Left lung (tissue), 10 donors: ENCODE results near the gene RPTOR. TPM values are rescaled to one million over a fixed set of nuclear protein-coding genes. Genes with fewer than 3 reads are reported as not detected.
A peak's percentile ranks its signal among the peaks of the same experiment; 100 is the strongest.

Source experiments
- ATAC-seq: fragments of 200-7000 bp; cut with Tn5 transposase; one replicate; pipeline ENCODE4 v1.9.1; 2020; ENCODE audit warnings: moderate library complexity
- DNase-seq, 4 donors: peaks; one replicate each; pipeline ENCODE4 v3.0.0-alpha.2; 2013 to 2020
- H3K27ac ChIP-seq, 2 donors: fragments of 200-600 bp; sonication (generic) in 1 of 2; one replicate each; pipeline versions ENCODE4 v1.5.0 to v1.8.0; 2020 to 2021
- H3K27me3 ChIP-seq, 2 donors: fragments of 200-600 bp; sonication (generic) in 1 of 2; one replicate each; pipeline versions ENCODE4 v1.5.0 to v1.8.0; 2020 to 2021
- H3K36me3 ChIP-seq, 2 donors: fragments of 200-600 bp; sonication (generic) in 1 of 2; one replicate each; pipeline versions ENCODE4 v1.5.0 to v1.8.0; 2020 to 2021
- H3K4me1 ChIP-seq, 2 donors: fragments of 200-600 bp; one replicate each; pipeline ENCODE4 v1.8.0; 2021
- H3K4me3 ChIP-seq, 2 donors: fragments of 200-600 bp; sonication (generic) in 1 of 2; one replicate each; pipeline versions ENCODE4 v1.5.0 to v1.8.0; 2020 to 2021; ENCODE audit warnings: mild to moderate bottlenecking in 1 of 2
- H3K9me3 ChIP-seq, 2 donors: fragments of 200-600 bp; sonication (generic) in 1 of 2; one replicate each; pipeline versions ENCODE4 v1.5.0 to v1.8.0; 2020 to 2021
- intact Hi-C, 2 donors: fragments of 100-400 bp; cut with DNase I; formaldehyde crosslinking; loops; one replicate each; pipeline versions ENCODE4 v1.11.2 to v1.14.2; 2022
- polyA plus RNA-seq, 6 donors: library from polyadenylated mRNA; unstranded; fragments of 120-200 nt; gene quantifications; one replicate each; pipeline ENCODE4 v1.2.1, GENCODE V29; 2013; ENCODE audit not compliant: insufficient read length in 6 of 6
- total RNA-seq, 2 donors: library from RNA; stranded (reverse); fragmentation: NEBNext Ultra II Directional; extraction: Animal tissue kit (Norgen Biotek cat#: 25700); gene quantifications; one replicate each; pipeline ENCODE4 v1.2.1, GENCODE V29; 2021
- TF ChIP-seq, protein P1 (sequence below), 2 donors: fragments of 200-600 bp; sonication (generic) in 1 of 2; IDR thresholded peaks; one replicate each; pipeline versions ENCODE4 v1.5.0 to v1.8.0; 2021; ENCODE audit warnings: antibody characterized with exemption in 2 of 2
- donor health status: DM: no; HTN: yes; CAD: no.
- donor health status: DM: no; HTN: no; CAD: no.

The RPTOR gene
- total and polyA plus RNA-seq, 8 donors, result 14.2 to 39.2 (median 20.7) TPM

DNA sequence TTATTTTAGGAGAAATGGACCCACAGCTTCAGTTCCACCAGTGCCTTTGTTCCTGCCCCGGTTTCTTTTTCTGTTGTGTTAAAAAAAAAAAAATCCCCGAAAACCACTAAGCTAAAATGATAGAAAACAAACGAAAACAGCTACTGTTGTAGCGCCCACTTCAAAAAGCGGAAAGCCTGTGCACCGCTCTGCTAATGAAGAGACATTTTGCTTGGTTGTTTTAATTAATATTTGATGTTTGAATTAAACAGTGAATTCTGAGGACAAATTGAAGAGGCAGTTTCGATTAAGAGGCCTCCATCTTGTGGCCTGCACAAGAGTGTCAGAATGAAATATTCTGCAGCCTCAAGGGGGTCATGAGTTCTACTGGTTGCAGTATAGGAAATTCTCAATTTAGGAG is 186.7 kb downstream of the RPTOR start:
- no peaks in the 10 kb centered on the region for H3K9me3 ChIP-seq
- DNase-seq, result no peak
- no peaks in the 10 kb centered on the region for H3K36me3 ChIP-seq
- TF ChIP-seq, protein P1, sequence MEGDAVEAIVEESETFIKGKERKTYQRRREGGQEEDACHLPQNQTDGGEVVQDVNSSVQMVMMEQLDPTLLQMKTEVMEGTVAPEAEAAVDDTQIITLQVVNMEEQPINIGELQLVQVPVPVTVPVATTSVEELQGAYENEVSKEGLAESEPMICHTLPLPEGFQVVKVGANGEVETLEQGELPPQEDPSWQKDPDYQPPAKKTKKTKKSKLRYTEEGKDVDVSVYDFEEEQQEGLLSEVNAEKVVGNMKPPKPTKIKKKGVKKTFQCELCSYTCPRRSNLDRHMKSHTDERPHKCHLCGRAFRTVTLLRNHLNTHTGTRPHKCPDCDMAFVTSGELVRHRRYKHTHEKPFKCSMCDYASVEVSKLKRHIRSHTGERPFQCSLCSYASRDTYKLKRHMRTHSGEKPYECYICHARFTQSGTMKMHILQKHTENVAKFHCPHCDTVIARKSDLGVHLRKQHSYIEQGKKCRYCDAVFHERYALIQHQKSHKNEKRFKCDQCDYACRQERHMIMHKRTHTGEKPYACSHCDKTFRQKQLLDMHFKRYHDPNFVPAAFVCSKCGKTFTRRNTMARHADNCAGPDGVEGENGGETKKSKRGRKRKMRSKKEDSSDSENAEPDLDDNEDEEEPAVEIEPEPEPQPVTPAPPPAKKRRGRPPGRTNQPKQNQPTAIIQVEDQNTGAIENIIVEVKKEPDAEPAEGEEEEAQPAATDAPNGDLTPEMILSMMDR (IDR thresholded peaks at IDR 0.05), result no peak
- peaks cover 0 to 4% of the 10 kb centered on the region in 2 donors for H3K4me1 ChIP-seq
- H3K27me3 ChIP-seq, result no peaks in the 10 kb centered on the region
- no peak for ATAC-seq
- intact Hi-C loops, result no loop called here
- no peak overlapping the region for H3K4me3 ChIP-seq
- H3K27ac ChIP-seq, result no peak overlapping the region

DNA sequence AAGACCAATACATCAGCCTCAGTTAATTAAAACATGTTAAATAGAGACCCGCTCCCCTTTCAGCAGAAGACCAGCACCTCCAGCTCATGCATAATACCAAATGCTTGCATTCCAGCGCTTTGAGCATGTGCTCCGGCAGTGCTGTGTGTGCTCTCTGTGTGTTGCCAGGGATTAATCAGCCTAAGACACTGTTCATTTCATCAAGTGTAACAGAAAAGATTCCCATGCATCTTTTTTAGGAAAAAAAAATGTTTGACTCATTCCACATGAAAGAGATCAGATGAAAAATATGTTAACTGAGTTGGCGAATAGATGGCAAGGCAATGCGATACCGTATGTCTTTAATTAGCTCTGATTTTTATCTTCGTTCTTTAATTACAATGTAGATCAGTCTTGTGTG is 187.6 kb downstream of the RPTOR start:
- H3K27ac ChIP-seq, result no peak overlapping the region
- intact Hi-C loops, result no loop called here
- no peak for ATAC-seq

DNA sequence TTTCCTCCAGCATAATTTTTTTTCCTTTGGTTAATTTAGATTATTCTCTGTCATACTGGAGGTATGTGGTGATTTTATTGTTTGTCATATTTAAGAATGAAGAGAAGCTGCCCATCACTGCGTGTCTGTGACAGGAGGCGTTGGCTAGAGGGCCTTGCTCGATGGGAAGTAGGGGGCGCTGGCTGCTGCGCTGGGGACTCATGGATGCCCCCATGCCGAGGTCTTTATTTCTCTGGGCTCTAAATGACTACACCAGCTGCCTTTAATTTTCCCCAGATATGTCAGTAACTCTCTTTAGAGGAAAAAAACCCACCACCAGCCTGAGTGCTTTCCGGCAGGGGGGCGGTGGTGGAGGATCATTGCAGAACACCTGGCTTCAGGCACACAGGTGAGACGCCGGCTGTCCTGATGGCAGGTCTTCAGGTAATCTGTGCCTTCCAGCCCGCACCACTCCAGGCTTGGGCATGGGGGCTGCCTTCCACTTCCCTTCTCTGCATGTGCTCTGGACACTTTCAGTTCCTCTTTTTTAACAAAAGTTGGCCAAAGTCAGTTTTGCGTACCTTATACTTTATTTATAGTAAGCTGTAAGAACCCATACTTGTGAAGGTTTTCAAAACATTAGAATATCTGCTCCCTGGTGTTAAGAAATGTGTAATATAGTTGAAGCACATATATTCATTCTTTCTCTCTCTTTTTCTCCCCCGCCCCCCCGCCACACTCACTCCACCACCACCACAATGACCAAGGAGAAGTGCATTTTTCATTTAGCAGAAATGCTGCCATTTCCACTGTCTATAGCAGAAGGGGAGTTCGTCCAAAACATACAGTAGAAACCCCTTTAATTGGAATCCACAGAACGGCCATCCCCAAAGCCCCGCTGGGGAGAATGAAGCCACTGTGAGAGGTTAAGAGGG is 192.7 kb downstream of the RPTOR start:
- intact Hi-C loops, result no loop called here
- Histone ChIP-seq H3K36me3 (no peaks in the 10 kb centered on the region), H3K4me3 (no peak overlapping the region), H3K9me3 (no peaks in the 10 kb centered on the region), H3K4me1 (peaks cover 0 to 21% of the 10 kb centered on the region in 2 donors), H3K27ac (peak overlapping the region in 1 of 2 donors; percentile 53), H3K27me3 (no peaks in the 10 kb centered on the region)
- ATAC-seq (peak; percentile 67), DNase-seq (peak in 1 of 4 donors; percentile 53)
- TF ChIP-seq, protein P1 (IDR thresholded peaks at IDR 0.05), result no peak

More for the DNA sequence above, 187.6 kb downstream of the RPTOR start:
- no peaks in the 10 kb centered on the region for H3K36me3 ChIP-seq
- no peak for DNase-seq
- TF ChIP-seq, protein P1 (IDR thresholded peaks at IDR 0.05), result no peak
- peaks cover 0 to 9% of the 10 kb centered on the region in 2 donors for H3K4me1 ChIP-seq
- no peaks in the 10 kb centered on the region for H3K9me3 ChIP-seq
- no peak overlapping the region for H3K4me3 ChIP-seq
- no peaks in the 10 kb centered on the region for H3K27me3 ChIP-seq

DNA sequence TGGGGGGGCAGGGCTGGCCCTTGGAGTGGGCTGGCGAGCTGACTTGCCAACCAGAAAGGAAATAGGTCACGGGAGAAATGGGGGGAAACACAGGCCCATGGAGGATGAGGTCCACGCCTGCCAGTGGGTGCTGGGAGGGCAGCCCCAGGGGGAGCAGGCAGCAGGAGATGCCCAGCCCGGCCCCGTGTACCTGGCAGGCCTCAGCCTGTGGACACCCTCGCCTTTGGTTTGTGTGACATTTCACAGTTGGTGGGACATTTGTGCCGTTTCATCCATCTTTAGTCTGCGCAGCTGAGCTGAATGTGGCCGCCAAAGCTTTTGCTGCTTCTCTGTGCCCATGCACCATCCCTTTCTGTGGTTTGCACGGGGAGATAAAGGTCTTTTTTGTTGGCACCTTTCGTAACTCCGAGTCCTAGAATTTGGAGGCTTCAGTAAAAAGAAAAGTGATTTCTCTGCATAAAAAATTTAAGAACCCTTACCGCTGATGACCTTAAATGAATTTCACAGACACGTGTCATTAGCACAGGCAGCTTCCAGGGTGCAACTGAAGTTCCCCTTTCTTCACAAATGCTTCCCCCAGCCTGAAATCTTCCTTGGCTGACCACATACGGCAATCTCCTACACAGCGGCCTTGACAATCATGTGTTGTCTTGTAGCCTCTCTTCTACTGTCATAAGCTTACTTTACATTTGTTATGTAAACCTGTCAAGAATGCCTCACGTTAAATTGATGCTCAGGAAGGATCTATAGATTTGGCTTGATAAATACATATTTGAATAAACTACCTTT is 193.6 kb downstream of the RPTOR start:
- H3K27me3 ChIP-seq, result no peaks in the 10 kb centered on the region
- no peaks in the 10 kb centered on the region for H3K36me3 ChIP-seq
- TF ChIP-seq, protein P1 (IDR thresholded peaks at IDR 0.05), result no peak
- intact Hi-C loops, result no loop called here
- H3K4me1 ChIP-seq, result peaks cover 0 to 21% of the 10 kb centered on the region in 2 donors
- no peaks in the 10 kb centered on the region for H3K9me3 ChIP-seq
- no peak overlapping the region for H3K4me3 ChIP-seq
- ATAC-seq (peak; percentile 58), DNase-seq (no peak)
- H3K27ac ChIP-seq, result peak overlapping the region in 1 of 2 donors; percentile 53
